Stomach (tissue), 4 donors: Measurements from ENCODE around the gene CYB561D1.

Experiments used
- CTCF ChIP-seq, 7 experiments: fragments of 450-650 bp in 4 of 7; fragments of 200-600 bp in 3 of 7; sonication (generic) in 3 of 7; IDR thresholded peaks; one replicate each; pipeline ENCODE4 v1.5.1; 2016 to 2019; ENCODE audit warnings: antibody characterized with exemption in 7 of 7, control low read depth in 2 of 7, mild to moderate bottlenecking in 1 of 7
- EP300 ChIP-seq: sonication (generic); formaldehyde crosslinking; IDR thresholded peaks from one replicate; pipeline ENCODE4 v1.6.1; 2017; ENCODE audit warnings: antibody characterized with exemption
- POLR2AphosphoS5 ChIP-seq, 3 donors: sonication (generic); formaldehyde crosslinking; IDR thresholded peaks; one replicate each; pipeline ENCODE4 v1.6.1; 2016; ENCODE audit warnings: antibody characterized with exemption in 3 of 3

DNA sequence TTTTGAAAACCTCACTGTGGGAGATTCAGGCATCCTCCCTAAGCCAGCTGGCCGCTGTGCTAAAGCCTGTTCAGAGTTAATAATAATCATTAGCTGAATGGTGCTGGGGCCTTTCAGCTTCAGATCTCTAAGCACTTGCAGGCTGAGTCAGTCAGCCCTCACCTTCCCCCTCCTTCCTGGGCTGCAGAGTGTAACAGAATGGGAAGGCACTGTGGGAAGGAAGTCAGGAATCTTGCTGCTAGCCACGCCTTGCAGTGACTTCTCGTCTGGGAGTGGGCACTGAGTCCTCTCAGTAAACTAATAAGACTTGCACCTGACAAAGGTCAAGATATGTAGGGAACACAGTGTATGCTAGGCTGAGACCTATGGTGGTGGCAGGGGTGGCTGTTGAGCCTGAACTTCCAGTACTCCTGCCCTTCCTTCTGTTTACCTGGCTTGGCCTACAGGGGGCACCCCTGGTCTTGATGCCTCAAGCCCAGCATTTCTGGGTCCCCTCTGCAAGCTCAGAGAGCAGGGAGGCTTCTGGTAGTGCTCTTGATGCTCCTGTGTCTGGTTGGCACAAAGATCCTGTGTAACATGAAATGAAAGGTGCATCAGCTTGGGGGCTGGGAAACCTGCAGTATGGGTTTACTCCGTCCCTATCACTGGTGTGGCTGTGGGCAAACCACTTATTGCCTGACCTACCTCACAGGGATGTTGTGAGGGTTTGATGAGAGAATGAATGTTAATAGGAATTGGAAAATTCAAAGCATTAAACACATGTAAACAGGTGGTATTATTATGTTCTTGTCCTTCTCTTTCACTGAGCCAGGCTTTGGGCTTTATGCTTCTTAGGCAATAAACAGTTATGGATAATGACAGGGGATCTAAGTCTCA, 6.0 kb downstream of the CYB561D1 start:
- TF ChIP-seq CTCF (IDR thresholded peaks at IDR 0.05) (peak in 3 of 7 experiments; percentile 4 to 26 (median 18)), EP300 (no peak), POLR2AphosphoS5 (IDR thresholded peaks at IDR 0.05) (no peak)
